HepG2 (cell line): ENCODE data around the gene PEX11G. TPM values are rescaled to one million over a fixed set of nuclear protein-coding genes. Genes with fewer than 3 reads are reported as not detected.

ENCODE experiments used
- ATAC-seq: fragments of 200-7000 bp; cut with Tn5 transposase; 3 replicates; pipeline ENCODE4 v1.9.1; 2020; ENCODE audit warnings: mild to moderate bottlenecking, moderate library complexity
- BruUV-seq: library from RNA; stranded (reverse); fragments of 400-500 nt; replicated peaks from 2 replicates; lab custom pipeline; 2021; lab: Mats Ljungman, UMichigan
- CTCF ChIA-PET: fragments of 300-600 bp; formaldehyde crosslinking; extraction: SDS; loops from one replicate; lab custom pipeline; 2021; ENCODE audit warnings: low total read pairs, inconsistent platforms, low intra/inter-chr PET ratio; lab: Yijun Ruan, JAX
- POLR2A ChIA-PET: fragments of 350-600 bp; sonication (Branson Sonifier 250); formaldehyde crosslinking; loops from one replicate; lab custom pipeline; 2020; ENCODE audit warnings: antibody characterized with exemption, inconsistent platforms; lab: Yijun Ruan, JAX
- DNase-seq: peaks from one replicate; pipeline ENCODE4 v3.0.0-alpha.2; 2015; ENCODE audit warnings: low spot score
- FAIRE-seq: peaks from 3 replicates; lab custom pipeline; 2011; peaks lifted over from hg19 to GRCh38; lab: Jason Lieb, UNC
- H2AFZ ChIP-seq: one replicate; pipeline ENCODE4 v1.6.1; 2011; ENCODE audit warnings: low read length, inconsistent platforms
- H3K27ac ChIP-seq: fragments of 300-600 bp; 3 replicates; pipeline ENCODE4 v1.8.0; 2011; ENCODE audit warnings: mixed run types, mild to moderate bottlenecking, mixed read lengths, low read length, inconsistent platforms; ENCODE audit not compliant: insufficient read depth; ENCODE audit errors: extremely low read length
- H3K27me3 ChIP-seq, 2 experiments: fragments of 200-600 bp in 1 of 2; 2 replicates in 1 of 2; 3 replicates in 1 of 2; pipeline versions ENCODE4 v1.6.0 to v1.8.0; 2011; ENCODE audit warnings: low read length in 2 of 2, mild to moderate bottlenecking in 2 of 2, moderate library complexity in 2 of 2, inconsistent platforms in 1 of 2; ENCODE audit not compliant: insufficient read depth in 2 of 2, control insufficient read depth in 1 of 2
- H3K36me3 ChIP-seq, 2 experiments: fragments of 200-600 bp in 1 of 2; replicated peaks in 1 of 2; 2 replicates in 1 of 2; 3 replicates in 1 of 2; pipeline versions ENCODE4 v1.5.1 to v1.8.0; 2011; ENCODE audit warnings: low read length in 2 of 2, inconsistent platforms in 1 of 2; ENCODE audit not compliant: insufficient read depth in 2 of 2, control insufficient read depth in 1 of 2
- H3K4me1 ChIP-seq: 2 replicates; pipeline ENCODE4 v1.5.1; 2012; ENCODE audit warnings: low read length, inconsistent platforms; ENCODE audit not compliant: insufficient read depth
- H3K4me2 ChIP-seq: 2 replicates; pipeline ENCODE4 v1.6.0; 2011; ENCODE audit warnings: low read depth, low read length, inconsistent platforms
- H3K4me3 ChIP-seq, 3 experiments: fragments of 200-600 bp in 1 of 3; sonication (generic), shearing (Covaris generic) in 1 of 3; replicated peaks in 1 of 3; 2 replicates each; pipeline ENCODE4 v1.5.1; 2011 to 2016; ENCODE audit warnings: low read length in 3 of 3, inconsistent platforms in 2 of 3, low read depth in 2 of 3, mild to moderate bottlenecking in 2 of 3, control low read depth in 1 of 3, mixed read lengths in 1 of 3; ENCODE audit not compliant: insufficient read depth in 1 of 3
- H3K79me2 ChIP-seq: one replicate; pipeline ENCODE4 v1.6.1; 2011; ENCODE audit warnings: low read length, inconsistent platforms; ENCODE audit not compliant: insufficient read depth
- H3K9ac ChIP-seq: 2 replicates; pipeline ENCODE4 v1.6.0; 2011; ENCODE audit warnings: mild to moderate bottlenecking, low read depth, low read length, inconsistent platforms; ENCODE audit not compliant: insufficient read depth
- H3K9me3 ChIP-seq: 2 replicates; pipeline ENCODE4 v1.5.1; 2012; ENCODE audit warnings: mild to moderate bottlenecking, low read length
- H4K20me1 ChIP-seq: 2 replicates; pipeline ENCODE4 v1.6.0; 2011; ENCODE audit warnings: inconsistent platforms, mild to moderate bottlenecking, low read length, moderate library complexity; ENCODE audit not compliant: insufficient read depth
- GZF1 ChIP-seq: sonication (generic); formaldehyde crosslinking; IDR thresholded peaks from 2 replicates; pipeline ENCODE4 v1.5.1; 2020; ENCODE audit warnings: mild to moderate bottlenecking, missing genetic modification reagents
- NR2F1 ChIP-seq, 2 experiments: fragments of 450-650 bp in 1 of 2; formaldehyde crosslinking in 1 of 2; IDR thresholded peaks; 2 replicates each; pipeline versions ENCODE4 v1.5.0 to v1.6.1; 2016 to 2020; ENCODE audit warnings: mild to moderate bottlenecking in 1 of 2, missing compliant biosample characterization in 1 of 2, missing genetic modification reagents in 1 of 2, moderate library complexity in 1 of 2
- ZFY ChIP-seq: sonication (generic); formaldehyde crosslinking; IDR thresholded peaks from 2 replicates; pipeline ENCODE4 v1.4.0; 2020; ENCODE audit warnings: missing genetic modification reagents
- WGBS: methylation state at CpG from one replicate; pipeline ENCODE4 v1.1.6; 2017; ENCODE audit warnings: low lambda C conversion rate; 5-methylcytosine and 5-hydroxymethylcytosine counted together
- in situ Hi-C: cut with HindIII; loops from 2 replicates; pipeline ENCODE4 v1.10.0; 2017; ENCODE audit warnings: low pct_unique_long_range_greater_than_20kb; ENCODE audit not compliant: extremely low pct_ligation_motif_present
- intact Hi-C: fragments of 100-400 bp; cut with micrococcal nuclease; formaldehyde crosslinking; loops from one replicate; pipeline ENCODE4 v1.10.0; 2022; ENCODE audit not compliant: unreplicated experiment
- polyA plus RNA-seq, 8 experiments: library from polyadenylated mRNA; depleted of rRNA in 3 of 8; stranded (reverse) in 7 of 8; unstranded in 1 of 8; fragments of >200 nt; fragmentation: Illumina TruSeq in 4 of 8; extraction: Trizol in 4 of 8; gene quantifications; 2 replicates each; pipeline versions ENCODE4 v1.2.1 to v1.2.3, GENCODE V29; 2011 to 2016; ENCODE audit warnings: low read depth in 4 of 8, missing spikeins in 1 of 8, mixed read lengths in 1 of 8; ENCODE audit not compliant: insufficient read depth in 1 of 8
- total RNA-seq, 5 experiments: library from RNA; depleted of rRNA; stranded (reverse); fragments of >200 nt; fragmentation: Illumina TruSeq; extraction: Trizol; gene quantifications; 2 replicates each; pipeline ENCODE4 v1.2.3, GENCODE V29; 2016; ENCODE audit warnings: low read depth in 1 of 5
- TF ChIP-seq, protein P1 (sequence below), 2 experiments: sonication (generic) in 1 of 2; formaldehyde crosslinking in 1 of 2; IDR thresholded peaks; 2 replicates each; pipeline versions ENCODE4 v1.4.0 to v1.6.1; 2016 to 2020; ENCODE audit warnings: borderline replicate concordance in 1 of 2, low read depth in 1 of 2, mild to moderate bottlenecking in 1 of 2, missing genetic modification reagents in 1 of 2
- TF ChIP-seq, protein P2 (sequence below): sonication (generic); formaldehyde crosslinking; IDR thresholded peaks from 2 replicates; pipeline ENCODE4 v1.4.0; 2020; ENCODE audit warnings: missing genetic modification reagents
- TF ChIP-seq, protein P3 (sequence below): sonication (generic); formaldehyde crosslinking; IDR thresholded peaks from 2 replicates; pipeline ENCODE4 v1.8.0; 2022; ENCODE audit warnings: missing genetic modification reagents, mild to moderate bottlenecking, inconsistent platforms, borderline replicate concordance

The PEX11G gene
- total and polyA plus RNA-seq, 2 of the 13 experiments (the other 11 are each of a cell fraction or from before 2014, with no cell fraction given): not detected

DNA sequence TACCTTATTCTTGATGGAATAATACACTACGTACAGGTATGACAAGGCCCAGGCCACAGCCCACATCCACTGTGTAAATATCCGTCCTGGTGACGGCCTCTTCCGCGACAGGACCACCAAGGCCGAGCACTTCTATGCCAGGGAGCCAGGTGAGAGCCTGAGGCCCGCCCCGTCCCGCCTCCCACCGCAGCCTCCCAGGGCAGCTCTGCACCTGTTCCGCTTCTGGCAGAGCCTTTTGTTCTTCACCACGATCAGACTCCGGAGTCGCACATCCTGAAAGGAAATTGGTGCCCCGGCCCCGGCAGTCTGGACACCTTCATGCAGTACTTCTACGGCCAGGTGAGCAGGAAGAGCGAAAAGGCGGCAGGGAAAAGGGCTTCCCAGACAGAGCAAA lies 16.4 kb upstream of the PEX11G start (continued):
- TF ChIP-seq GZF1 (CRISPR knock-in tag): no peak
- TF ChIP-seq, protein P1, sequence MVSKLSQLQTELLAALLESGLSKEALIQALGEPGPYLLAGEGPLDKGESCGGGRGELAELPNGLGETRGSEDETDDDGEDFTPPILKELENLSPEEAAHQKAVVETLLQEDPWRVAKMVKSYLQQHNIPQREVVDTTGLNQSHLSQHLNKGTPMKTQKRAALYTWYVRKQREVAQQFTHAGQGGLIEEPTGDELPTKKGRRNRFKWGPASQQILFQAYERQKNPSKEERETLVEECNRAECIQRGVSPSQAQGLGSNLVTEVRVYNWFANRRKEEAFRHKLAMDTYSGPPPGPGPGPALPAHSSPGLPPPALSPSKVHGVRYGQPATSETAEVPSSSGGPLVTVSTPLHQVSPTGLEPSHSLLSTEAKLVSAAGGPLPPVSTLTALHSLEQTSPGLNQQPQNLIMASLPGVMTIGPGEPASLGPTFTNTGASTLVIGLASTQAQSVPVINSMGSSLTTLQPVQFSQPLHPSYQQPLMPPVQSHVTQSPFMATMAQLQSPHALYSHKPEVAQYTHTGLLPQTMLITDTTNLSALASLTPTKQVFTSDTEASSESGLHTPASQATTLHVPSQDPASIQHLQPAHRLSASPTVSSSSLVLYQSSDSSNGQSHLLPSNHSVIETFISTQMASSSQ (IDR thresholded peaks at IDR 0.05; ENCODE audit: low read depth): no peak
- TF ChIP-seq, protein P1 (CRISPR knock-in tag; IDR thresholded peaks at IDR 0.05; ENCODE audit: borderline replicate concordance): no peak
- no peak for TF ChIP-seq ZFY (CRISPR knock-in tag)

DNA sequence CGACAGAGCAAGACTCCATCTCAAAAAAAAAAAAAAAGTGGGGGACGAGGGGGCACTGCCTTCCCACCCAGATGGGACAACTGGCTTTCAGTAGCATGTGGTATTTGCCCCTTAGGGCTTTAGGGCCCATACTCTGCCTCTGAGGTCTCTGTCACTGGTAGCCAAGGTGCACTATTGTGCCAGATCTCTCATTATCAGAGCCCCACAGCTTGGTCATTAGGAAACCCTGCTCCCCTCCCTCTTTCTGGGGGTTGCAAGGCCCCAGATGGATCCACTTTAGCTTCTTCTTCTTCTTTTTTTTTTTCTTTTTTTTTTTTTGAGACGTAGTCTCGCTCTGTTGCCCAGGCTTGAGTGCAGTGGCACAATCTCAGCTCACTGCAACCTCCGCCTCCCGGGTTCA lies 15.8 kb upstream of the PEX11G start:
- no peak for FAIRE-seq
- no peak for ATAC-seq
- H3K36me3 ChIP-seq: no peaks in the 10 kb centered on the region
- H3K27ac ChIP-seq: no peak overlapping the region
- intact Hi-C loops (no loop called here), in situ Hi-C loops (no loop called here)
- H3K4me3 ChIP-seq: no peak overlapping the region
- no TSS peak for BruUV-seq
- H3K9me3 ChIP-seq: no peaks in the 10 kb centered on the region
- H3K27me3 ChIP-seq: peaks cover 0 to 5% of the 10 kb centered on the region in 2 experiments; a peak in 1 of 5 replicates
- CTCF ChIA-PET: no interaction called here
- POLR2A ChIA-PET: no interaction called here
- DNase-seq: no peak
- H3K9ac ChIP-seq: no peak overlapping the region
- H2AFZ ChIP-seq: no peak overlapping the region
- WGBS: 53% methylated on average over 6 of the region's 6 CpGs
- H4K20me1 ChIP-seq: no peaks in the 10 kb centered on the region
- H3K79me2 ChIP-seq: no peaks in the 10 kb centered on the region
- H3K4me2 ChIP-seq: no peak overlapping the region
- H3K4me1 ChIP-seq: peaks cover 8% of the 10 kb centered on the region
- TF ChIP-seq, protein P2, sequence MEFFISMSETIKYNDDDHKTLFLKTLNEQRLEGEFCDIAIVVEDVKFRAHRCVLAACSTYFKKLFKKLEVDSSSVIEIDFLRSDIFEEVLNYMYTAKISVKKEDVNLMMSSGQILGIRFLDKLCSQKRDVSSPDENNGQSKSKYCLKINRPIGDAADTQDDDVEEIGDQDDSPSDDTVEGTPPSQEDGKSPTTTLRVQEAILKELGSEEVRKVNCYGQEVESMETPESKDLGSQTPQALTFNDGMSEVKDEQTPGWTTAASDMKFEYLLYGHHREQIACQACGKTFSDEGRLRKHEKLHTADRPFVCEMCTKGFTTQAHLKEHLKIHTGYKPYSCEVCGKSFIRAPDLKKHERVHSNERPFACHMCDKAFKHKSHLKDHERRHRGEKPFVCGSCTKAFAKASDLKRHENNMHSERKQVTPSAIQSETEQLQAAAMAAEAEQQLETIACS (CRISPR knock-in tag): no peak
- TF ChIP-seq, protein P3, sequence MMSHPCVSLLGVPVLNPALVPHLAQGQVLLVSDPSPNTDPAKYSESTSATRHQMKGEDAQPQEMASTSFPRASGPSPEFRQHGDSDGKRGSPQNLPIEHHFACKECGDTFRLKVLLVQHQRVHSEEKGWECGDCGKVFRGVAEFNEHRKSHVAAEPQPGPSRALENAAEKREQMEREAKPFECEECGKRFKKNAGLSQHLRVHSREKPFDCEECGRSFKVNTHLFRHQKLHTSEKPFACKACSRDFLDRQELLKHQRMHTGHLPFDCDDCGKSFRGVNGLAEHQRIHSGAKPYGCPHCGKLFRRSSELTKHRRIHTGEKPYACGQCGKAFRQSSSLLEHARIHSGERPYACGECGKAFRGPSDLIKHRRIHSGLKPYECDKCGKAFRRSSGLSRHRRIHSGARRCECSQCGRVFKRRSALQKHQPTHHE (CRISPR knock-in tag): no peak
- no peak for TF ChIP-seq NR2F1 (CRISPR knock-in tag; IDR thresholded peaks at IDR 0.05)
